SK-MEL-5 (cell line): Measurements from ENCODE around the gene CENPQ. TPM values are rescaled to one million over a fixed set of nuclear protein-coding genes. Genes with fewer than 3 reads are reported as not detected.

Experiments used
- DNase-seq: peaks from one replicate; pipeline ENCODE4 v3.0.0-alpha.2; 2016; ENCODE audit warnings: low read depth, low spot score
- in situ Hi-C: cut with HindIII; loops from 2 replicates; pipeline ENCODE4 v1.10.0; 2016; ENCODE audit warnings: low sequenced_read_pairs, high pct_unique_total_duplicates, low pct_unique_long_range_greater_than_20kb
- total RNA-seq: library from RNA; depleted of rRNA; stranded (reverse); fragments of >200 nt; shearing (Covaris generic); gene quantifications from 2 replicates; pipeline ENCODE4 v1.2.3, GENCODE V29; 2014; rRNA removed

CENPQ gene
- total RNA-seq, 1 experiment from 2014 or later, result 14.7 TPM

- in situ Hi-C loops, result no loop called here
- no peak for DNase-seq
Observed at GRCh38 chr6:49527320-49527719, 64.2 kb downstream of the CENPQ start.

- in situ Hi-C loops, result no loop called here
- DNase-seq, result no peak
Observed at GRCh38 chr6:49528571-49528970, 65.4 kb downstream of the CENPQ start.

- in situ Hi-C loops, result no loop called here
- DNase-seq, result no peak
Observed at GRCh38 chr6:49530141-49530776, 67.1 kb downstream of the CENPQ start.

- DNase-seq, result peak; percentile 74
Observed at GRCh38 chr6:49531774-49532569, 68.8 kb downstream of the CENPQ start.

GRCh38 chr6:49535795-49536194, 72.6 kb downstream of the CENPQ start:
- DNase-seq, result no peak
- in situ Hi-C loops, result no loop called here

More at GRCh38 chr6:49531774-49532569, 68.8 kb downstream of the CENPQ start:
- in situ Hi-C loops, result no loop called here

GRCh38 chr6:49539102-49539501, 75.9 kb downstream of the CENPQ start:
- DNase-seq, result no peak
- in situ Hi-C loops, result no loop called here

- in situ Hi-C loops, result no loop called here
- no peak for DNase-seq
Observed at GRCh38 chr6:49540614-49541013, 77.4 kb downstream of the CENPQ start.

- in situ Hi-C loops, result no loop called here
- DNase-seq, result no peak
Observed at GRCh38 chr6:49541210-49541724, 78.1 kb downstream of the CENPQ start.

GRCh38 chr6:49541936-49542335, 78.8 kb downstream of the CENPQ start:
- no peak for DNase-seq
- in situ Hi-C loops, result no loop called here

Other genes with a start within 250 kb of the CENPQ start
- gene MMUT, start 117 bp upstream of the CENPQ start, total RNA-seq, result 11.5 and 11.9 TPM in 2 replicates
- not detected in 2 replicates for gene GLYATL3, start 36.6 kb downstream of the CENPQ start, total RNA-seq
- not detected in 2 replicates for gene C6orf141, start 87.3 kb downstream of the CENPQ start, total RNA-seq
- not detected in 2 replicates for gene RHAG, start 173.5 kb downstream of the CENPQ start, total RNA-seq